Karpas-422 (cell line): ENCODE measurements around the gene ERC1. TPM values are rescaled to one million over a fixed set of nuclear protein-coding genes. Genes with fewer than 3 reads are reported as not detected.
"Not testable (repeated sequence)": the region's sequence is repeated elsewhere in the genome, so short reads cannot be mapped to it uniquely, and the experiment has no call there.

Experiments
- DNase-seq: peaks from one replicate; pipeline ENCODE4 v3.0.0-alpha.2; 2015
- H2AFZ ChIP-seq: fragments of 200-600 bp; sonication (generic); 2 replicates; pipeline ENCODE4 v1.6.1; 2014; ENCODE audit warnings: antibody characterized with exemption, low read length, mixed read lengths
- H3K27ac ChIP-seq: fragments of 200-600 bp; sonication (generic); 2 replicates; pipeline ENCODE4 v1.5.1; 2014; ENCODE audit warnings: mild to moderate bottlenecking, low read length, moderate library complexity
- H3K27me3 ChIP-seq: fragments of 200-600 bp; sonication (generic); 2 replicates; pipeline ENCODE4 v1.6.1; 2014; ENCODE audit warnings: low read length, mixed read lengths
- H3K36me3 ChIP-seq: fragments of 200-600 bp; sonication (generic); 2 replicates; pipeline ENCODE4 v1.6.1; 2014; ENCODE audit warnings: low read length, mixed read lengths; ENCODE audit not compliant: insufficient read depth
- H3K4me1 ChIP-seq: fragments of 200-600 bp; sonication (generic); 2 replicates; pipeline ENCODE4 v1.6.1; 2014; ENCODE audit warnings: mild to moderate bottlenecking, low read length, mixed read lengths
- H3K4me2 ChIP-seq: fragments of 200-600 bp; sonication (generic); 2 replicates; pipeline ENCODE4 v1.6.1; 2014; ENCODE audit warnings: low read length, low read depth, mild to moderate bottlenecking; ENCODE audit not compliant: poor library complexity, severe bottlenecking
- H3K4me3 ChIP-seq: fragments of 200-600 bp; sonication (generic); 2 replicates; pipeline ENCODE4 v1.5.1; 2014; ENCODE audit warnings: mild to moderate bottlenecking, antibody characterized with exemption, low read length, mixed read lengths
- H3K79me2 ChIP-seq: fragments of 200-600 bp; sonication (generic); 2 replicates; pipeline ENCODE4 v1.6.1; 2014; ENCODE audit warnings: mild to moderate bottlenecking, low read length, mixed read lengths
- H3K9ac ChIP-seq: fragments of 200-600 bp; sonication (generic); 2 replicates; pipeline ENCODE4 v1.6.0; 2014; ENCODE audit warnings: low read length
- H3K9me2 ChIP-seq: fragments of 200-600 bp; sonication (generic), shearing (Covaris generic); replicated peaks from 2 replicates; pipeline ENCODE4 v1.6.0; 2014; ENCODE audit warnings: mild to moderate bottlenecking, low read length, moderate library complexity; ENCODE audit not compliant: insufficient read depth
- H3K9me3 ChIP-seq: fragments of 300-700, 200-600 bp; sonication (generic); 2 replicates; pipeline ENCODE4 v1.6.1; 2014; ENCODE audit warnings: low read length, mixed read lengths
- H4K20me1 ChIP-seq: fragments of 200-600 bp; sonication (generic); 2 replicates; pipeline ENCODE4 v1.6.1; 2014; ENCODE audit warnings: mild to moderate bottlenecking, antibody characterized with exemption, low read length, low read depth; ENCODE audit not compliant: insufficient read depth
- total RNA-seq: library from RNA; depleted of rRNA; stranded (reverse); fragments of >200 nt; shearing (Covaris generic); gene quantifications from 2 replicates; pipeline ENCODE4 v1.2.3, GENCODE V29; 2014; ENCODE audit warnings: low replicate concordance

The ERC1 gene
- total RNA-seq, 1 experiment from 2014 or later: 20.3 TPM

DNA sequence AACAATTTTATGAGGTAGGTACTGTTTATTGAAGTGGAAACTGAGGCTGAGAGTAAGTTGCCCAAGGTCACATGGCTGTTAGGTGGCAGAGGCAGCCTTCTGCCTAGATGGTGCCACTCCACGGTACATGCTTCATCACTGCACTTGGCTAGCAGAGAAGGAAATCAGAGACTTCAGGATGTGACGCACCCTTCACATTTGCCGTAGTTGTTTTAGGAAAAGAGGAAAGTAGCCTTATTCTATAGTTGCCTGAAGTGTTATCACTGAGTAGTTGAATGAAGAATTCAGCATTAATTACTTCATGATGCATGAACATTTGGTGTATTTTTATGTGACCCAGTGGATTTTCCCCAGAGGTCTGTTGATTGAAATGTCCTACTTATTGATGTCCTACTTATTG, 55.7 kb downstream of the ERC1 start:
- peaks cover 8% of the 10 kb centered on the region; the same call in 1 of the 2 replicates for H4K20me1 ChIP-seq
- no peak for DNase-seq
- H3K27ac ChIP-seq: no peak overlapping the region

GRCh38 chr12:1047898-1048660, 57.1 kb downstream of the ERC1 start:
- DNase-seq: no peak
- Histone ChIP-seq H3K27ac (no peak overlapping the region), H2AFZ (no peak overlapping the region), H3K4me3 (no peak overlapping the region), H3K4me1 (no peaks in the 10 kb centered on the region), H3K9ac (no peak overlapping the region), H3K9me3 (no peaks in the 10 kb centered on the region), H3K36me3 (no peaks in the 10 kb centered on the region), H3K79me2 (no peaks in the 10 kb centered on the region), H3K9me2 (no peaks in the 10 kb centered on the region), H4K20me1 (peaks cover 8% of the 10 kb centered on the region; the same call in 1 of the 2 replicates), H3K27me3 (no peaks in the 10 kb centered on the region), H3K4me2 (no peak overlapping the region)

More for the DNA sequence above, 55.7 kb downstream of the ERC1 start:
- Histone ChIP-seq H3K4me3 (no peak overlapping the region), H3K4me1 (no peaks in the 10 kb centered on the region), H3K36me3 (no peaks in the 10 kb centered on the region), H3K9me3 (no peaks in the 10 kb centered on the region), H3K4me2 (no peak overlapping the region), H2AFZ (no peak overlapping the region), H3K9me2 (no peaks in the 10 kb centered on the region), H3K27me3 (no peaks in the 10 kb centered on the region), H3K9ac (no peak overlapping the region), H3K79me2 (no peaks in the 10 kb centered on the region)

DNA sequence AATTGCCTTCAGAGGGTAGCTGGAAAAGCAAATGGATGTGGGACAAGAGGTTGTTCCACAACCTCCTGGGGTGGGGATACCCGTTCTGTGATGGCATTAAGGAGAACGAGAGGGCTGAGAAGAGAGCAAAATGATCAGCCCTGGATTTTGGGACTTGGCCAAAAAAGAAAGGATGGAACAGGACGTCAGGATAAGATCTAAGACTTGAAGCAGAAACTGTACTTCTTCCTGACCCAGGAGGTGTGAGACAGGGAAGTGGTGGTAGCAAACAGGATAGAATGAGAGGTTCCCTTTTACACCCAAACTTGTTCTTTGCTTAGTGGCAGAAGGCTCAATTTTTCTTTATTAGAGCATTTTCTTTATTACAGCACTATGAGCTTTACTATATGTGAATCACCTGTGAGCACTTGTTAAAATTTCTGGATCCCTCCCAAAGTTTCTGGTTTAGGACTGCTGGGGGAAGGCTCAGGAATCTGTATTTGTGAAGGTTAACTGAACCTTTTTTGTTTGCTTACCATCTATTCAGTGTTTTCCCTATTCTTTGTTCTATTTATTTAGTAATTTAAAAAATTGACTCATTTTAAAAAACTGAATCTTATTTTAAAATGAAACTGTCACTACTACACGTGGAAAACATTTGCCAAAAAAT, 59.2 kb downstream of the ERC1 start:
- Histone ChIP-seq H3K4me3 (no peak overlapping the region), H3K9ac (no peak overlapping the region), H4K20me1 (peaks cover 8% of the 10 kb centered on the region; the same call in 1 of the 2 replicates), H3K27ac (no peak overlapping the region), H3K27me3 (no peaks in the 10 kb centered on the region), H2AFZ (no peak overlapping the region), H3K36me3 (no peaks in the 10 kb centered on the region), H3K79me2 (no peaks in the 10 kb centered on the region), H3K4me2 (no peak overlapping the region), H3K9me3 (no peaks in the 10 kb centered on the region), H3K9me2 (no peaks in the 10 kb centered on the region), H3K4me1 (no peaks in the 10 kb centered on the region)
- no peak for DNase-seq

- not testable (repeated sequence) for H2AFZ ChIP-seq, H3K79me2 ChIP-seq, H3K4me2 ChIP-seq, H3K27me3 ChIP-seq, H4K20me1 ChIP-seq, H3K27ac ChIP-seq, H3K9me3 ChIP-seq, H3K36me3 ChIP-seq, H3K4me1 ChIP-seq, H3K4me3 ChIP-seq, DNase-seq, H3K9ac ChIP-seq, H3K9me2 ChIP-seq
Observed at GRCh38 chr12:1051672-1052071, 60.6 kb downstream of the ERC1 start.

DNA sequence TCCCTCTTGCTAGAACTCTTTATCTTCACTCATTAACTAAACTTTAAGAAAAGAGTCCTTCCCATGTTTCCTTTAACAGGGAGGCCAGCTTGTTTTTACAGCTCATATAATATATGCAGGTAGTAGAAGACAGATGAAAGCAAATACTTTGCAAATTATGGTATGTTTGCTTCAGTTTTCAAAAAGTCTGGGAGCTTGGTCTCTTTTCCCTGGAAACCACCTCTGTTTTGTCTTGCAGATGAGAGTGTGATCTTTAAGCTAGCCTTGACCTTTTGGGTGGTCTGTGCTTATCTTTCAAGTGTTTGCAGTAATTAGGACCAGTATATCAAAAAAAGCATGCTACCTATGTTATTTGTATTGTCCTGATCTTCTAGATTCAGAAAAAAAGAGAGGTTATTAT, 62.7 kb downstream of the ERC1 start:
- no peak for DNase-seq
- peaks cover 4% of the 10 kb centered on the region; the same call in 1 of the 2 replicates for H4K20me1 ChIP-seq
- H3K9ac ChIP-seq: no peak overlapping the region
- H3K4me3 ChIP-seq: no peak overlapping the region
- no peaks in the 10 kb centered on the region for H3K9me2 ChIP-seq
- H2AFZ ChIP-seq: no peak overlapping the region
- H3K4me1 ChIP-seq: no peaks in the 10 kb centered on the region
- H3K36me3 ChIP-seq: no peaks in the 10 kb centered on the region
- no peak overlapping the region for H3K27ac ChIP-seq
- no peaks in the 10 kb centered on the region for H3K79me2 ChIP-seq
- H3K9me3 ChIP-seq: no peaks in the 10 kb centered on the region
- H3K4me2 ChIP-seq: no peak overlapping the region
- H3K27me3 ChIP-seq: no peaks in the 10 kb centered on the region

- no peaks in the 10 kb centered on the region for H3K27me3 ChIP-seq
- no peak overlapping the region for H3K4me3 ChIP-seq
- H3K9ac ChIP-seq: no peak overlapping the region
- H3K27ac ChIP-seq: no peak overlapping the region
- H3K36me3 ChIP-seq: no peaks in the 10 kb centered on the region
- no peaks in the 10 kb centered on the region for H3K4me1 ChIP-seq
- H3K79me2 ChIP-seq: no peaks in the 10 kb centered on the region
- peaks cover 4% of the 10 kb centered on the region; the same call in 1 of the 2 replicates for H4K20me1 ChIP-seq
- H3K9me3 ChIP-seq: no peaks in the 10 kb centered on the region
- no peaks in the 10 kb centered on the region for H3K9me2 ChIP-seq
- no peak overlapping the region for H2AFZ ChIP-seq
- DNase-seq: no peak
- no peak overlapping the region for H3K4me2 ChIP-seq
Observed at GRCh38 chr12:1054117-1054870, 63.3 kb downstream of the ERC1 start.

GRCh38 chr12:1056390-1056789, 65.4 kb downstream of the ERC1 start:
- Histone ChIP-seq H3K4me1 (no peaks in the 10 kb centered on the region), H3K79me2 (no peaks in the 10 kb centered on the region), H4K20me1 (peaks cover 2% of the 10 kb centered on the region; the same call in 1 of the 2 replicates), H3K27ac (no peak overlapping the region), H3K9me2 (no peaks in the 10 kb centered on the region), H3K4me2 (no peak overlapping the region), H2AFZ (no peak overlapping the region), H3K9me3 (no peaks in the 10 kb centered on the region), H3K27me3 (no peaks in the 10 kb centered on the region), H3K4me3 (no peak overlapping the region), H3K36me3 (no peaks in the 10 kb centered on the region), H3K9ac (no peak overlapping the region)
- no peak for DNase-seq

- Histone ChIP-seq H3K79me2 (no peaks in the 10 kb centered on the region), H2AFZ (no peak overlapping the region), H3K27me3 (no peaks in the 10 kb centered on the region), H3K36me3 (no peaks in the 10 kb centered on the region), H3K9ac (no peak overlapping the region), H3K4me3 (no peak overlapping the region), H3K4me1 (no peaks in the 10 kb centered on the region), H3K4me2 (no peak overlapping the region), H3K9me2 (no peaks in the 10 kb centered on the region), H3K27ac (no peak overlapping the region), H3K9me3 (no peaks in the 10 kb centered on the region), H4K20me1 (no peaks in the 10 kb centered on the region; the same call in 1 of the 2 replicates)
- DNase-seq: no peak
Observed at GRCh38 chr12:1058423-1058822, 67.4 kb downstream of the ERC1 start.
